Transverse colon (tissue), 4 donors: ENCODE results near the gene NEK9.

ENCODE experiments used
- EP300 ChIP-seq: sonication (generic); formaldehyde crosslinking; IDR thresholded peaks from one replicate; pipeline ENCODE4 v1.6.1; 2017; ENCODE audit warnings: antibody characterized with exemption, low read depth
- POLR2A ChIP-seq: fragments of 450-650 bp; IDR thresholded peaks from one replicate; pipeline ENCODE4 v1.6.1; 2016; ENCODE audit warnings: antibody characterized with exemption, mild to moderate bottlenecking, moderate library complexity
- POLR2AphosphoS5 ChIP-seq, 3 donors: sonication (generic); formaldehyde crosslinking; IDR thresholded peaks; one replicate each; pipeline ENCODE4 v1.6.1; 2016; ENCODE audit warnings: antibody characterized with exemption in 3 of 3
- TF ChIP-seq, protein P1 (sequence below), 5 experiments: fragments of 200-600 bp in 3 of 5; fragments of 450-650 bp in 2 of 5; sonication (generic) in 3 of 5; IDR thresholded peaks; 1 replicate in 2 of 5; 2 replicates in 3 of 5; pipeline ENCODE4 v1.5.1; 2016 to 2017; ENCODE audit warnings: antibody characterized with exemption in 5 of 5, inconsistent platforms in 3 of 5, mild to moderate bottlenecking in 2 of 5, moderate library complexity in 1 of 5

DNA sequence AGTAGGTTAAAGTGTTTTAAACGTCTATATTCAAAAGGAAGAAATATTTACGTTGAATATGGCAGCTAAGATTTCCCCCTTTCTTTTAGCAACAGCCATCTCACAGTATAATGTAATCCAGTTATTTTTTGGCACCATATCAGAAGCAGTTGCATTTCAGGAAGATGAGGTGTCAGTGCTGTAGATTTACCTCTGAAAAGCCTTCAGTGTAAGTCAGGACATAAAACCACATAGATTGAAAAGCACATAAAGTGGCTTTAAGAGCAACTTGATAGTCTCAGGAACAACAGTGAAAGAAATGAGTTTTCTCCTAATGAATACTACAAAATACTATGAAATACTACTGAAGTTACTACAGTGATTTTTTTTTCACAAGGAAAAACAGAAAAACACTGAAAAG lies 82.5 kb downstream of the NEK9 start:
- TF ChIP-seq POLR2A: no peak
- TF ChIP-seq, protein P1, sequence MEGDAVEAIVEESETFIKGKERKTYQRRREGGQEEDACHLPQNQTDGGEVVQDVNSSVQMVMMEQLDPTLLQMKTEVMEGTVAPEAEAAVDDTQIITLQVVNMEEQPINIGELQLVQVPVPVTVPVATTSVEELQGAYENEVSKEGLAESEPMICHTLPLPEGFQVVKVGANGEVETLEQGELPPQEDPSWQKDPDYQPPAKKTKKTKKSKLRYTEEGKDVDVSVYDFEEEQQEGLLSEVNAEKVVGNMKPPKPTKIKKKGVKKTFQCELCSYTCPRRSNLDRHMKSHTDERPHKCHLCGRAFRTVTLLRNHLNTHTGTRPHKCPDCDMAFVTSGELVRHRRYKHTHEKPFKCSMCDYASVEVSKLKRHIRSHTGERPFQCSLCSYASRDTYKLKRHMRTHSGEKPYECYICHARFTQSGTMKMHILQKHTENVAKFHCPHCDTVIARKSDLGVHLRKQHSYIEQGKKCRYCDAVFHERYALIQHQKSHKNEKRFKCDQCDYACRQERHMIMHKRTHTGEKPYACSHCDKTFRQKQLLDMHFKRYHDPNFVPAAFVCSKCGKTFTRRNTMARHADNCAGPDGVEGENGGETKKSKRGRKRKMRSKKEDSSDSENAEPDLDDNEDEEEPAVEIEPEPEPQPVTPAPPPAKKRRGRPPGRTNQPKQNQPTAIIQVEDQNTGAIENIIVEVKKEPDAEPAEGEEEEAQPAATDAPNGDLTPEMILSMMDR (IDR thresholded peaks at IDR 0.05): no peak
- TF ChIP-seq POLR2AphosphoS5 (IDR thresholded peaks at IDR 0.05): no peak
- TF ChIP-seq EP300: no peak
